Urothelium cell line (cell line): ENCODE data around the gene PGBD5.

Source experiments
- DNase-seq: peaks from one replicate; pipeline ENCODE4 v3.0.0; 2011; ENCODE audit warnings: low spot score, mixed read lengths
- FAIRE-seq: peaks from 2 replicates; lab custom pipeline; 2011; peaks lifted over from hg19 to GRCh38; lab: Jason Lieb, UNC

PGBD5 gene

DNA sequence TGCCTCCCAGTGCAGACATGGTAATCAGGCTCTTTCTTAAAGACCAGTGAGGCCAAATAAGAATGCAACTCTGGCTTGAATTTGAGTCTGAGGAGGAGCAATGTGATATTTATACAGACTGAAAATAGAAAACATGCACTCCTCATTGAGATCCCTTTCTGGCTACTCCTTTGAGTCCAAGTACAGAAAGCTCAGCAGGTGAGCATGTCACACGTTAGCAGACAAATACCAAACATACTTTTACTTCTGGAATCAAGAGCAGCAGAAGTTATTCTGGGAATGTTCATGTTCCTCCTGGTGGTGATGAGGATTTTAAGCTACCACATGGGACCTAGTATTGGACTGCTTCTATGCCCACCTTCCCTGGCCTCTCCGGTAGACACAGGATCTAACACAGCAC is 48.3 kb downstream of the PGBD5 start:
- FAIRE-seq, result no peak

GRCh38 chr1:230377324-230377723 is 48.8 kb downstream of the PGBD5 start:
- no peak for FAIRE-seq
- DNase-seq, result no peak

More for the DNA sequence above, 48.3 kb downstream of the PGBD5 start:
- no peak for DNase-seq

GRCh38 chr1:230376296-230376695 is 49.8 kb downstream of the PGBD5 start:
- DNase-seq (no peak), FAIRE-seq (no peak)

- no peak for DNase-seq
- no peak for FAIRE-seq
Measured at GRCh38 chr1:230375780-230376179, 50.4 kb downstream of the PGBD5 start.

DNA sequence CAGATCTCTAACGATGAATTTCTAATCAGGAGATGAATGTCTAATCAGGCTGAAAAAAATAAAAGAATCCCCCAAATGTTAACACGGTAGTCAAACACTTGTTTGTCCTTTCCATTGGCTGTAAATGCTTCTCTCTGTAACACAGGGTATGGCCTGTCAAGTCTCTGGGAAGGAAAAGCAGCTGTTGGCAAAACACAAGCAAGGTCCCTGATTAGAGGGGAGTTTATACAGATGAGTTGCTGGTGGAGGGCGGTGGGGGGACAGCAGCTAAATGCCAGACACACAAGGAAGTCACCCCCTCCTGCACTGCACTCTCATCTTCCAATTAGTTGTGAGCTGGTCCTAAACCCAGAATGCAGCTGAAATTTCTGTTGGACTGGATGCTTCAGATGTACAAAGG is 51.0 kb downstream of the PGBD5 start:
- DNase-seq (no peak), FAIRE-seq (no peak)

GRCh38 chr1:230371923-230372703 is 54.0 kb downstream of the PGBD5 start:
- DNase-seq, result no peak
- no peak for FAIRE-seq

- DNase-seq, result no peak
- no peak for FAIRE-seq
Measured at GRCh38 chr1:230370109-230370508, 56.0 kb downstream of the PGBD5 start.

GRCh38 chr1:230368871-230369270 is 57.3 kb downstream of the PGBD5 start:
- no peak for FAIRE-seq
- no peak for DNase-seq

- no peak for FAIRE-seq
Measured at GRCh38 chr1:230368363-230368762, 57.8 kb downstream of the PGBD5 start.

DNA sequence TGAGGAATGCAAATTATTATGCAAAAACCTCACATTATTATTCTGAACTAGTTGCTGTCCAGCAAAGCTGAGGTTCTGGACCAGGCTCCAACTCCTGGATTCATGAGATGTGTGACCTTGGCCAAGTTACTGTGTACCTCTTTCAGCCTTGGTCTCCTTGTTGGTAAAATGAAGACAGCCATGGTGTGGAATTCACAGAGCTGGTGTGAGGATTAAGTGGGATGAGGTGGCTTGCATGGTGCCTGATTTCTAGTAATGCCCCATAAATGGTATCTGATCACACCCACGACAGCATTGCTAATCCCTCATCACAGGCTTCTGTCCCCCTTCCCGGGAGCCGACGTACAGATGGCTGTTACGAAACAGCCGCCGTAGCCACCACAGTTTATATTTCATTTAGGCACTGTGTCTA is 59.6 kb downstream of the PGBD5 start:
- no peak for DNase-seq
- no peak for FAIRE-seq

More at GRCh38 chr1:230368363-230368762, 57.8 kb downstream of the PGBD5 start:
- no peak for DNase-seq

GRCh38 chr1:230365723-230366307 is 60.3 kb downstream of the PGBD5 start:
- FAIRE-seq (no peak), DNase-seq (no peak)

DNA sequence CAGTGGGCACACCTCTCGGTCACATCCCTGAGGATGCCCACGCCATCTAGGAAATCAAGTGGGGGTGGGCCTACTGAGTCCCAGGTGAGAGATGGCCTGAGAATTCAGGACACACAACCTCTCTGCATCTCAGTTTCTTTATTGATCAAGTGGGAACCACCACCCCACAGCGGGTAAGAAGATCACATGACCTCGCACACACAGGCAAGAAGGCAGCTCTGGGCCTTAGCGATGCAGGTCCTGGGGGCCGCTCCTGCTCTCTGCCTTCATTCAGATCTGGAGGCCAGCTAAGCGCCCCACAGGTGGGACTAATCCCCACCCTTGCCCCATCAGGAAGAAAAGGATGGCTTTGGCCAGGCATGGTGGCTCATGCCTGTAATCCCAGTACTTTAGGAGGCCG is 63.2 kb downstream of the PGBD5 start:
- DNase-seq (no peak), FAIRE-seq (no peak)

GRCh38 chr1:230361941-230362340 is 64.2 kb downstream of the PGBD5 start:
- FAIRE-seq (no peak), DNase-seq (no peak)

DNA sequence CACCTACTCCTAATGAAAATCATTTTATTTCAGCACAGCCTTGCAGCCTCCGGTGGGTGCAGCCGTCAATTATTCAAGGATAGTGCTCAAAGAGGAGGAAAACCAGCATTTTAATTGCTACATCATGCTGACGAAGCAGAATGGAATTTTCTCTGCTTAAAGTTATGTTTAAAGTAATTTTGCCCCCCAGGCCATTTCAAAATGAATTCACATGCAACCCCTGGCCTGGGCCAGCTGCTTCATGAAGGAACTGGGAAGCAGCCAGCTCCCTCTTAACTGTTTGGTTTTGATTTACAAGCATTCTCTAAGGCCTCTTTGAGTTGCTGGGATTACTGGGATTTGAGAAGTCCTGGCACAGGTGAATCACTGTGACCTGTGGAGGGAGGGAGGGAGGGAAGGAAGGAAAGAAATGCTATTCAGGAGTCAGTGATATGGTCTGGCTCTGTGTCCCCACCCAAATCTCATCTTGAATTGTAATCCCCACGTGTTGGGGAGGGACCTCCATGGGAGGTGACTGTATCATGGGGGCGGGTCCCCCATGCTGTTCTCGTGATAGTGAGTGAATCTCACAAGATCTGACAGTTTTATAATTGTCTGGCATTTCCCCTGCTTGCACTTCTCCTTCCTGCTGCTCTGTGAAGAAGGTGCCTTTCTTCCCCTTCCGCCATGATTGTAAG is 66.0 kb downstream of the PGBD5 start:
- DNase-seq (no peak), FAIRE-seq (no peak)

DNA sequence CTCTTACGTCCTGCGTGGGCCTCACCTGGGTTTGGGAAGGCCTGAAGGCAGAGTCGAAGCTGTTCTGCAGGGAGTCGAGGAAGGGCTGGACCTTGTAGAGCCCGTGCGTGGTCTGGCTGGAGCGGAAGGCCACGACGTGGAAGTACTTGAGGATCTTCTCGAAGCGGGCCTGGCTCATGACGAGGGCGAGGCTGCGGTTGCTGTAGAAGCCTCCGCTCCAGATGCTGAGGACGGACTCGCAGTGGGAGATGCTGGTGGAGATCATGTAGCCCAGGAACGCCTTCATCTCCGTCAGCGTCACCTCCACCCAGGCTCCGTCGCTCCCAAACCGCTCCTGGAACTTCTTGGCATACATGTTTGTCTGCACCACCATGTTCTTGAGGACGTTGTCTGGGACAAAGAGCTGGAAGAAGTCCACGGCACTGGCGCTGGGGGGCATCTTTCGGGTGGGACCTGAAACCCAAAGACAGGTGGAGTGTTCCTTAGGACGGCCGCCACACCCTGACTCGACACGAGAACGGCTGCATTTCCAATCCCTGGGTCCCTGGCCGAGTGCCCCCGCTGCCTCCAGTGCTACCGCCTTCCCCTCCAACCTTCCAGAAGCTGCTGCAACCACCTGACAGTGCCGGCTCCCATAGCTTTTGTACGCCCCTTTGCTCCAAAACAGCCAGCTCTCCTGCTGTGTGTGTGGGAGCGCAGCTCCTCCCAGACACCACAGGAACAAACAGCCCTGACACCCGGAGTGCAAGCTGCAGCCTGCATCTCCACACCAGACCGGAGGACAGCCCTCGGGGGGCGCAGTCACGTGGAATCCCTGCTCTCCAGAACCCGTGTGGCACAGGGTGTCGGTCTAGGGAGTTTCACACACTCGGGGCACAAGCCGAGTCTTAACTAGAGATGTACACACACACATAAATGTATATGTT is 69.0 kb downstream of the PGBD5 start:
- DNase-seq (no peak), FAIRE-seq (no peak)

DNA sequence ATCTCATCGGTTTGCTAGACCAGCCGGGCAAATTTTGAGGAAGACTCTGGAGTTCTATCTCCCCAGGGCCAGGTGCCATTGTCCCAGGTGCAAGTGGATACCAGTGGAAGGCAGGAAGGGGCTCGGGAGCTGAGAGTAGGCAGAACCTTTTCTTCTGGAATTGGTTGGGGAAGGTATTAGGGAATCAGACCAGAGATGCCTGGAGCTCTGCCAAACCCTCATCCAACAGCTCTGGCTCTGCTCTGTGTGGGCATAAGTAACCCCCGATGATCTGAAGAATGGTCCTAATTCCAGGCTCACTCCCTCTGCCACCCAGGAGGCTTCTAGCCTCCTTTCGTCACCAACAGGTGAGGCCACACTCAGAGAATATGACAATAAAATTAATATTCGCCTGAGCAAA is 69.9 kb downstream of the PGBD5 start:
- FAIRE-seq (no peak), DNase-seq (no peak)

- DNase-seq (no peak), FAIRE-seq (no peak)
Measured at GRCh38 chr1:230355594-230355993, 70.5 kb downstream of the PGBD5 start.

- no peak for FAIRE-seq
- no peak for DNase-seq
Measured at GRCh38 chr1:230355128-230355527, 71.0 kb downstream of the PGBD5 start.

- no peak for DNase-seq
- FAIRE-seq, result no peak
Measured at GRCh38 chr1:230354005-230354404, 72.1 kb downstream of the PGBD5 start.

GRCh38 chr1:230352537-230352936 is 73.6 kb downstream of the PGBD5 start:
- no peak for FAIRE-seq
- DNase-seq, result no peak

GRCh38 chr1:230351983-230352382 is 74.1 kb downstream of the PGBD5 start:
- FAIRE-seq, result no peak
- DNase-seq, result no peak
